Measurements from ENCODE around the gene DHH.

GRCh38 chr12:49049566-49050224, 44.9 kb downstream of the DHH start:
- TF ChIP-seq FOXP2 (optimal IDR thresholded peaks at IDR 0.05; ENCODE audit: borderline replicate concordance, extremely low read depth, extremely low read length, insufficient read depth) (no peak), TAF1 (IDR thresholded peaks at IDR 0.05; ENCODE audit: borderline replicate concordance, insufficient read depth, low read length) (no peak), POLR2AphosphoS5 (IDR thresholded peaks at IDR 0.05; ENCODE audit: low read depth, low read length) (no peak)

Measured in PFSK-1 (cell line).